B cell (primary cell): ENCODE measurements around the gene CHCHD2. TPM values are rescaled to one million over a fixed set of nuclear protein-coding genes. Genes with fewer than 3 reads are reported as not detected.
"Not testable (repeated sequence)": the region's sequence is repeated elsewhere in the genome, so short reads cannot be mapped to it uniquely, and the experiment has no call there.

Experiments
- ATAC-seq: fragments of 200-7000 bp; cut with Tn5 transposase; one replicate; pipeline ENCODE4 v1.10.0; 2021; ENCODE audit warnings: low read depth, mild to moderate bottlenecking, moderate number of reproducible peaks, moderate library complexity
- CTCF ChIA-PET: fragments of 350-600 bp; sonication (Branson Sonifier 250); formaldehyde crosslinking; loops from one replicate; lab custom pipeline; 2021; ENCODE audit warnings: antibody characterized with exemption, inconsistent platforms; lab: Charles Lee
- POLR2A ChIA-PET: fragments of 350-600 bp; sonication (Branson Sonifier 250); formaldehyde crosslinking; loops from one replicate; lab custom pipeline; 2021; ENCODE audit warnings: antibody characterized with exemption; lab: Charles Lee
- DNase-seq: peaks from one replicate; pipeline ENCODE4 v3.0.0; 2013
- H2AFZ ChIP-seq: 2 replicates; pipeline ENCODE4 v1.6.1; 2012; ENCODE audit warnings: mild to moderate bottlenecking, low read depth, low read length; ENCODE audit not compliant: insufficient read depth, poor library complexity, severe bottlenecking
- H3K27ac ChIP-seq, 2 donors: 1 replicate in 1 of 2; 2 replicates in 1 of 2; pipeline ENCODE4 v1.5.1; 2012 to 2013; ENCODE audit warnings: low read length in 2 of 2, mild to moderate bottlenecking in 2 of 2, moderate library complexity in 1 of 2
- H3K27me3 ChIP-seq, 4 experiments: fragments of 200-600 bp in 1 of 4; sonication (generic) in 1 of 4; replicated peaks in 1 of 4; 1 replicate in 2 of 4; 2 replicates in 2 of 4; pipeline versions ENCODE4 v1.6.1 to v1.7.0; 2013 to 2016; ENCODE audit warnings: low read length in 3 of 4, mild to moderate bottlenecking in 2 of 4, mixed read lengths in 1 of 4, moderate library complexity in 1 of 4; ENCODE audit not compliant: insufficient read depth in 4 of 4, control insufficient read depth in 3 of 4; ENCODE audit errors: control extremely low read depth in 1 of 4
- H3K36me3 ChIP-seq, 2 experiments: replicated peaks in 1 of 2; 1 replicate in 1 of 2; 2 replicates in 1 of 2; pipeline versions ENCODE4 v1.6.1 to v1.7.1; 2013; ENCODE audit warnings: low read length in 1 of 2; ENCODE audit not compliant: insufficient read depth in 2 of 2, control insufficient read depth in 1 of 2; ENCODE audit errors: control extremely low read depth in 1 of 2, extremely low read depth in 1 of 2
- H3K4me1 ChIP-seq, 2 donors: fragments of 200-600 bp in 1 of 2; sonication (generic) in 1 of 2; 1 replicate in 1 of 2; 2 replicates in 1 of 2; pipeline versions ENCODE4 v1.5.1 to v1.6.1; 2013 to 2017; ENCODE audit warnings: low read length in 2 of 2; ENCODE audit not compliant: control insufficient read depth in 2 of 2, insufficient read depth in 2 of 2
- H3K4me2 ChIP-seq: replicated peaks from 2 replicates; pipeline ENCODE3; 2012; ENCODE audit warnings: mild to moderate bottlenecking, low read depth, low read length; ENCODE audit not compliant: poor library complexity, severe bottlenecking
- H3K4me3 ChIP-seq, 5 experiments: fragments of 200-600 bp in 1 of 5; sonication (generic) in 1 of 5; 1 replicate in 3 of 5; 2 replicates in 2 of 5; pipeline versions ENCODE4 v1.5.1 to v1.7.0; 2011 to 2016; ENCODE audit warnings: low read length in 4 of 5, mild to moderate bottlenecking in 4 of 5, low read depth in 2 of 5, control low read depth in 1 of 5, moderate library complexity in 1 of 5; ENCODE audit not compliant: insufficient read depth in 1 of 5; ENCODE audit errors: control extremely low read depth in 1 of 5, extremely low read depth in 1 of 5
- H3K79me2 ChIP-seq: fragments of 200-600 bp; sonication (generic); one replicate; pipeline ENCODE4 v1.6.0; 2016; ENCODE audit warnings: low read length; ENCODE audit not compliant: control insufficient read depth, insufficient read depth
- H3K9ac ChIP-seq: fragments of 200-600 bp; sonication (generic); 2 replicates; pipeline ENCODE4 v1.6.1; 2017; ENCODE audit warnings: mild to moderate bottlenecking, low read length, moderate library complexity
- H3K9me3 ChIP-seq, 3 donors: one replicate each; pipeline versions ENCODE4 v1.6.1 to v1.7.1; 2013; ENCODE audit warnings: low read length in 2 of 3; ENCODE audit not compliant: control insufficient read depth in 2 of 3, insufficient read depth in 1 of 3; ENCODE audit errors: control extremely low read depth in 1 of 3
- H4K20me1 ChIP-seq: 2 replicates; pipeline ENCODE4 v1.6.0; 2012; ENCODE audit warnings: mild to moderate bottlenecking, low read length; ENCODE audit not compliant: insufficient read depth, control insufficient read depth, poor library complexity, severe bottlenecking
- H3K27ac Mint-ChIP-seq: one replicate; pipeline ENCODE4 v1.8.0; 2021; ENCODE audit warnings: mixed read lengths
- H3K27me3 Mint-ChIP-seq: one replicate; pipeline ENCODE4 v1.8.0; 2021; ENCODE audit warnings: mixed read lengths
- H3K4me1 Mint-ChIP-seq: one replicate; pipeline ENCODE4 v1.8.0; 2021; ENCODE audit warnings: mixed read lengths
- H3K4me3 Mint-ChIP-seq: one replicate; pipeline ENCODE4 v1.8.0; 2021; ENCODE audit warnings: mixed read lengths
- H3K9me3 Mint-ChIP-seq: one replicate; pipeline ENCODE4 v1.8.0; 2022; ENCODE audit warnings: mixed read lengths; ENCODE audit not compliant: insufficient read depth
- CTCF ChIP-seq: fragments of 200-600 bp; IDR thresholded peaks from one replicate; pipeline ENCODE4 v1.8.0; 2022; ENCODE audit warnings: antibody characterized with exemption, mild to moderate bottlenecking
- EZH2 ChIP-seq: IDR thresholded peaks from 2 replicates; pipeline ENCODE4 v1.6.1; 2012; ENCODE audit warnings: borderline replicate concordance, low read depth, mild to moderate bottlenecking, moderate library complexity, low read length; ENCODE audit not compliant: insufficient read depth, poor library complexity, severe bottlenecking
- WGBS: methylation state at CpG from one replicate; pipeline ENCODE4 v1.1.5; 2013; ENCODE audit warnings: missing lambda C conversion rate; ENCODE audit not compliant: insufficient coverage; 5-methylcytosine and 5-hydroxymethylcytosine counted together
- intact Hi-C: fragments of 100-400 bp; cut with micrococcal nuclease; formaldehyde crosslinking; loops from one replicate; pipeline ENCODE4 v1.10.0; 2022
- polyA plus RNA-seq: library from polyadenylated mRNA; depleted of rRNA; stranded (reverse); fragments of >200 nt; gene quantifications from 2 replicates; pipeline ENCODE4 v1.2.3, GENCODE V29; 2012
- total RNA-seq, 2 donors: library from RNA; stranded (reverse); fragments of 120-200 nt in 1 of 2; gene quantifications; 1 replicate in 1 of 2; 2 replicates in 1 of 2; pipeline versions ENCODE4 v1.2.3 to v1.2.4, GENCODE V29; 2013 to 2022

Gene CHCHD2
- total and polyA plus RNA-seq, 2 donors (not counting 1 experiment from before 2014, with no cell fraction given) = 166 to 286 TPM

- ATAC-seq = no peak
- Histone ChIP-seq H3K4me1 (peaks cover 17 to 22% of the 10 kb centered on the region in 2 donors), H3K9me3 (peaks cover 0 to 6% (median 0%) of the 10 kb centered on the region in 3 donors), H3K79me2 (peaks cover 29% of the 10 kb centered on the region), H3K9ac (peak overlapping the region; percentile 84), H3K27me3 (peaks cover 0 to 3% (median 0%) of the 10 kb centered on the region in 4 experiments), H2AFZ (peak overlapping the region; percentile 86), H4K20me1 (peaks cover 6% of the 10 kb centered on the region), H3K36me3 (peaks cover 13 to 34% of the 10 kb centered on the region in 2 experiments), H3K27ac (peak overlapping the region; percentile 77 to 89), H3K4me3 (peak overlapping the region; percentile 75 to 99 (median 87)), H3K4me2 (peak overlapping the region; percentile 85)
- peak; percentile 44 for DNase-seq
- peak overlapping the region; percentile 98 for H3K27ac Mint-ChIP-seq
- intact Hi-C loops = no loop called here
- ChIA-PET POLR2A (interaction anchor here (1.0 to 1.5 kb wide), 2 partner anchors 41 to 739 kb away, joined by 3 to 7 read pairs; no protein-coding TSS in a partner anchor), CTCF (interaction anchor here (0.8 to 1.1 kb wide), 2 partner anchors 31 to 739 kb away, joined by 3 read pairs; no protein-coding TSS in a partner anchor)
- no peaks in the 10 kb centered on the region for H3K9me3 Mint-ChIP-seq
- 57% methylated on average over 2 of the region's 6 CpGs for WGBS
- H3K27me3 Mint-ChIP-seq = peaks cover 3% of the 10 kb centered on the region
- H3K4me1 Mint-ChIP-seq = peaks cover 36% of the 10 kb centered on the region
- peak overlapping the region; percentile 99 for H3K4me3 Mint-ChIP-seq
- TF ChIP-seq EZH2 (no peak), CTCF (no peak)
These were observed 768 bp downstream of the CHCHD2 start for GRCh38 chr7:56105508-56105907.

- CTCF ChIA-PET, intact Hi-C loops, ATAC-seq, H3K9ac ChIP-seq, POLR2A ChIA-PET, H3K4me2 ChIP-seq, H3K4me3 ChIP-seq, H3K27ac Mint-ChIP-seq, H3K27me3 Mint-ChIP-seq, H3K4me3 Mint-ChIP-seq, DNase-seq, H2AFZ ChIP-seq, H3K9me3 Mint-ChIP-seq, H3K27ac ChIP-seq, H3K9me3 ChIP-seq, H4K20me1 ChIP-seq, H3K27me3 ChIP-seq: not testable (repeated sequence)
- H3K4me1 Mint-ChIP-seq = peaks cover 36% of the 10 kb centered on the region
- 97% methylated on average over 9 of the region's 9 CpGs for WGBS
- peaks cover 29% of the 10 kb centered on the region for H3K79me2 ChIP-seq
- peaks cover 18 to 47% of the 10 kb centered on the region in 2 experiments for H3K36me3 ChIP-seq
- H3K4me1 ChIP-seq = peaks cover 17 to 22% of the 10 kb centered on the region in 2 donors
These were observed 2.1 kb downstream of the CHCHD2 start for GRCh38 chr7:56104138-56104537.
